Measurements from ENCODE around the gene PER1. TPM values are rescaled to one million over a fixed set of nuclear protein-coding genes. Genes with fewer than 3 reads are reported as not detected.

The PER1 gene
- total RNA-seq, 1 donor from 2014 or later, result 16.6 TPM

- no peak for DNase-seq (ENCODE audit: low read depth)
Measured at GRCh38 chr17:8167526-8167925, 15.3 kb upstream of the PER1 start.

- no peak for DNase-seq (ENCODE audit: low read depth)
Measured at GRCh38 chr17:8166731-8167130, 14.5 kb upstream of the PER1 start.

- DNase-seq (ENCODE audit: low read depth), result no peak
Measured at GRCh38 chr17:8164815-8165131, 12.6 kb upstream of the PER1 start.

- DNase-seq (ENCODE audit: low read depth), result peak; percentile 95
Measured at GRCh38 chr17:8163978-8164814, 12.0 kb upstream of the PER1 start.

GRCh38 chr17:8162997-8163977, 11.1 kb upstream of the PER1 start:
- DNase-seq (ENCODE audit: low read depth), result peak; percentile 18

- peak; percentile 77 for DNase-seq (ENCODE audit: low read depth)
Measured at GRCh38 chr17:8162233-8162996, 10.2 kb upstream of the PER1 start, which contains the start of gene VAMP2. VAMP2 (minus strand) TSS chr17:8162948; CDS start chr17:8162879, 69 bp downstream.

GRCh38 chr17:8161289-8162232, 9.4 kb upstream of the PER1 start:
- DNase-seq (ENCODE audit: low read depth), result no peak

GRCh38 chr17:8160741-8161221, 8.6 kb upstream of the PER1 start:
- DNase-seq (ENCODE audit: low read depth), result no peak

GRCh38 chr17:8160224-8160577, 8.0 kb upstream of the PER1 start:
- DNase-seq (ENCODE audit: low read depth), result no peak

- no peak for DNase-seq (ENCODE audit: low read depth)
Measured at GRCh38 chr17:8159459-8160223, 7.4 kb upstream of the PER1 start.

GRCh38 chr17:8159032-8159400, 6.8 kb upstream of the PER1 start:
- DNase-seq (ENCODE audit: low read depth), result no peak

GRCh38 chr17:8158267-8159031, 6.2 kb upstream of the PER1 start:
- DNase-seq (ENCODE audit: low read depth), result peak; percentile 91

GRCh38 chr17:8156246-8156992, 4.2 kb upstream of the PER1 start:
- DNase-seq (ENCODE audit: low read depth), result peak; percentile 100

GRCh38 chr17:8155996-8156245, 3.7 kb upstream of the PER1 start:
- no peak for DNase-seq (ENCODE audit: low read depth)

- no peak for DNase-seq (ENCODE audit: low read depth)
Measured at GRCh38 chr17:8155231-8155995, 3.2 kb upstream of the PER1 start.

GRCh38 chr17:8154608-8155155, 2.5 kb upstream of the PER1 start:
- DNase-seq (ENCODE audit: low read depth), result no peak

- DNase-seq (ENCODE audit: low read depth), result peak; percentile 99
Measured at GRCh38 chr17:8153957-8154607, 1.9 kb upstream of the PER1 start.

Measured in myocyte (in vitro differentiated cells).